Mesothelial cell of epicardium (in vitro differentiated cells): ENCODE results near the gene CTU1. TPM values are rescaled to one million over a fixed set of nuclear protein-coding genes. Genes with fewer than 3 reads are reported as not detected.

Source experiments
- DNase-seq, 2 experiments: peaks; one replicate each; pipeline ENCODE4 v3.0.0; 2021; ENCODE audit warnings: low spot score in 2 of 2; ENCODE audit not compliant: unreplicated experiment in 2 of 2
- H3K27ac Mint-ChIP-seq: 2 replicates; pipeline ENCODE4 v1.8.0; 2021; ENCODE audit warnings: mixed read lengths
- H3K27me3 Mint-ChIP-seq: 2 replicates; pipeline ENCODE4 v1.8.0; 2021; ENCODE audit warnings: low read depth, mixed read lengths
- H3K36me3 Mint-ChIP-seq: 2 replicates; pipeline ENCODE4 v1.8.0; 2021; ENCODE audit warnings: mixed read lengths
- H3K4me1 Mint-ChIP-seq: 2 replicates; pipeline ENCODE4 v1.8.0; 2021; ENCODE audit warnings: mixed read lengths
- H3K4me3 Mint-ChIP-seq: 2 replicates; pipeline ENCODE4 v1.8.0; 2021; ENCODE audit warnings: mild to moderate bottlenecking, moderate library complexity, mixed read lengths
- H3K9me3 Mint-ChIP-seq: 2 replicates; pipeline ENCODE4 v1.8.0; 2021; ENCODE audit warnings: mixed read lengths
- CTCF ChIP-seq: fragments of 200-600 bp; sonication (generic); IDR thresholded peaks from one replicate; pipeline ENCODE4 v1.5.0; 2021; ENCODE audit warnings: antibody characterized with exemption; ENCODE audit not compliant: unreplicated experiment
- total RNA-seq: library from RNA; stranded (reverse); gene quantifications from 3 replicates; pipeline ENCODE4 v1.2.1, GENCODE V29; 2021

Gene CTU1
- total RNA-seq, 1 donor from 2014 or later = 7.7 TPM

GRCh38 chr19:51071095-51071405 lies 37.2 kb downstream of the CTU1 start:
- H3K36me3 Mint-ChIP-seq = no peaks in the 10 kb centered on the region
- no peak overlapping the region for H3K4me3 Mint-ChIP-seq
- no peaks in the 10 kb centered on the region for H3K4me1 Mint-ChIP-seq
- H3K27ac Mint-ChIP-seq = no peak overlapping the region
- H3K9me3 Mint-ChIP-seq = peaks cover 21% of the 10 kb centered on the region
- TF ChIP-seq CTCF = no peak
- no peak for DNase-seq
- H3K27me3 Mint-ChIP-seq = peaks cover 20% of the 10 kb centered on the region

DNA sequence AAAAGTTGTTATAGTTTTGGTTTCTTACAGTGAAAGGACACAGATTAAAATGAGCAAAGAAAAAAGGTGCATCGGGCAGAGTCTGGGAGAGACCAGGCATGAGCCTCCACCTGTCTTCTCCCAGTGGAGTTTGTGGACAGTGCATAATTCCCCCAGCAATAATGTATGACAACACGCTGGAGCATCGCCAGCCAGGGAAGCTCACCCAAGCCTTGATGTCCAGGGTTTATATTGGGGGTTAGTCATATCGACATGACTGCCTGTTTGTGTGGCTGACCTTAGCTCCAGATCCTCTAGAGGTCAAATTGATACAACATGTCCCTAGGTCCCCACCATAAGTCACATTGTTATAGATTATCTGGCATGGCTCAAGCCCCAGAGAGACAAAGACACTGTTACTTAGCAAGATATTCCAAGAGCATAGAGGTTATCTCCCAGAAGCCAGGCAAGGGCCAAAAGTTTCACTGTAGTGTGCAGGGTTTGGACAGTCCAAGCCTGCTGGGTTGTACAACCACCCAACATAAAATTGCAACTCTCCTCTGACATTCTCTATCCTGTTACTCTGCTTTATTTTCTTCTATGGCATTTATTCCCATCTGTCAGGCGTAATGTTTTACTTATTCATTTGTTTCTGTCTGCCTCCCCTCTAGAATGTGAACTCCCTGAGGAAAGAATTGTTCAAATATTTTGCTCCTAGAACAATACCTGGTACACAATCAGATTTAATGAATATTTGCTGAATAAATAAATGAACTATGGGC lies 37.7 kb downstream of the CTU1 start:
- no peaks in the 10 kb centered on the region for H3K4me1 Mint-ChIP-seq
- DNase-seq = no peak
- no peaks in the 10 kb centered on the region for H3K36me3 Mint-ChIP-seq
- H3K4me3 Mint-ChIP-seq = no peak overlapping the region
- peaks cover 21% of the 10 kb centered on the region for H3K27me3 Mint-ChIP-seq
- no peak for TF ChIP-seq CTCF
- no peak overlapping the region for H3K27ac Mint-ChIP-seq
- peaks cover 21% of the 10 kb centered on the region for H3K9me3 Mint-ChIP-seq

GRCh38 chr19:51066393-51067186 lies 41.6 kb downstream of the CTU1 start:
- H3K27ac Mint-ChIP-seq = no peak overlapping the region
- TF ChIP-seq CTCF = no peak
- H3K36me3 Mint-ChIP-seq = no peaks in the 10 kb centered on the region
- peaks cover 3% of the 10 kb centered on the region for H3K4me1 Mint-ChIP-seq
- no peak for DNase-seq
- H3K9me3 Mint-ChIP-seq = peaks cover 5% of the 10 kb centered on the region
- no peak overlapping the region for H3K4me3 Mint-ChIP-seq
- peaks cover 22% of the 10 kb centered on the region for H3K27me3 Mint-ChIP-seq

- peak overlapping the region; percentile 75 for H3K4me3 Mint-ChIP-seq
- no peak for DNase-seq
- peaks cover 29% of the 10 kb centered on the region for H3K27me3 Mint-ChIP-seq
- TF ChIP-seq CTCF = no peak
- peaks cover 10% of the 10 kb centered on the region for H3K9me3 Mint-ChIP-seq
- H3K4me1 Mint-ChIP-seq = peaks cover 3% of the 10 kb centered on the region
- no peak overlapping the region for H3K27ac Mint-ChIP-seq
- H3K36me3 Mint-ChIP-seq = no peaks in the 10 kb centered on the region
These were observed 42.8 kb downstream of the CTU1 start for GRCh38 chr19:51065221-51065960.

DNA sequence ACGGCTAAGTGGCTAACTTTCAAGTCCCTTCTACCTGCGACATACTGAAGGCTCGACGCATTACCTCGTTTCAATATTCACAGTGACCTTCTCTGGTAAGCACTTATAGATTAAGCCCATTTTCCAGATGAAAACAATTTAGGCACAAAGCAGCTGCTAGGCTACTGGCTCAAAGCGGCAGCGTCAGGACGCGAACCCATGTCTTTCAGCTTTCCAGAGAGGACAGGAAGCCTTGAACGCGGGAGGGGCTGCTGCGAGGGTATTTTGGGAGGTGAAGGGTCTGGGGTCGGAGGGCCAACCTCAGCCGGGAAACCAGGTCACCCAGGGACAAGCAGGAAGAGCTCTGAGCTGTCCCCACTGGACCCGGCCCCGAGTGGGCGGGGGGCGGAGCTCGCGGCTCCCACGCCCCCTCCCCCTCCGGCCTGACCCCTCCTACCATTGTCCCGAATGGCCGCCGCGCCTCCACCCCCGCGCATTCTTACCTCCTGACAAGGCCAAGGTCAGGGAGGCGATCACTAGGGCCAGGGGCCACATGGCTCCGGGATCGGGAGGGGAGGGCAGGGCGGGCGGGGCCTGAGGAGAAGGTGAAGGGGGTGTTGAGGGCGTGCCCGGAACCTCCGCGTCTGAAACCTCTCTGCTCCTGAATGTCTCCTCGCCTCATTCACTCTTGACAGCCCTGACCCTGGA lies 43.5 kb downstream of the CTU1 start, which contains the start of gene KLK13:
Gene KLK13 (minus strand): TSS at position 559 of the 687 bp plus-strand sequence. CDS start 25 bp downstream, at position 534.
- no peaks in the 10 kb centered on the region for H3K36me3 Mint-ChIP-seq
- H3K27me3 Mint-ChIP-seq = peaks cover 29% of the 10 kb centered on the region
- peaks cover 10% of the 10 kb centered on the region for H3K9me3 Mint-ChIP-seq
- no peak for TF ChIP-seq CTCF
- H3K4me3 Mint-ChIP-seq = peak within 1 kb of the TSS; percentile 75
- no peak within 1 kb of the TSS for H3K27ac Mint-ChIP-seq
- H3K4me1 Mint-ChIP-seq = peaks cover 3% of the 10 kb centered on the region
- DNase-seq = no peak
